ENCODE data around the gene VEZF1. TPM values are rescaled to one million over a fixed set of nuclear protein-coding genes. Genes with fewer than 3 reads are reported as not detected.

VEZF1 gene
- total RNA-seq, 1 donor from 2014 or later, result 73.2 TPM

DNA sequence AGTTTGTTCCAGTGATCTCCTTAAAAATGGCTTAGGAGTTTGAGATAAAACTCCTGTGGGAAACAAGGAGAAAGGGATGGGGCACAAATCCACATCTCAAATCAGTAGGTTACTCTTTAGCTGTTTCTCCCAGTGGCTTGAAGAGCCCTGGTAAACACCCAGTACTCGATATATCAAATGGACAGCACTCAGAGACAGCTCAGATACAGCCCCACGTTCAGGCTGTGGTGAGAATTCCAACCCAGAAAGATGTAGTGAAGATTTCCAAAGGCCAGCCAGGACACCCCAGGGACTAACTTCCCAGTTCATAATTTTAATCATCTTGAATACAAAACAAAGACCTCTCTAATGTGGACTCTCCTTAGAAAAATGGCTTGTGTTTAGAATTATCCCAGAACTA lies 6.4 kb upstream of the VEZF1 start:
- Mint-ChIP-seq H3K27me3 (no peaks in the 10 kb centered on the region), H3K36me3 (peaks cover 6% of the 10 kb centered on the region), H3K27ac (no peak overlapping the region), H3K9me3 (no peaks in the 10 kb centered on the region), H3K4me1 (ENCODE audit: unreplicated experiment) (peaks cover 46% of the 10 kb centered on the region), H3K4me3 (no peak overlapping the region)
- TF ChIP-seq, protein P1, sequence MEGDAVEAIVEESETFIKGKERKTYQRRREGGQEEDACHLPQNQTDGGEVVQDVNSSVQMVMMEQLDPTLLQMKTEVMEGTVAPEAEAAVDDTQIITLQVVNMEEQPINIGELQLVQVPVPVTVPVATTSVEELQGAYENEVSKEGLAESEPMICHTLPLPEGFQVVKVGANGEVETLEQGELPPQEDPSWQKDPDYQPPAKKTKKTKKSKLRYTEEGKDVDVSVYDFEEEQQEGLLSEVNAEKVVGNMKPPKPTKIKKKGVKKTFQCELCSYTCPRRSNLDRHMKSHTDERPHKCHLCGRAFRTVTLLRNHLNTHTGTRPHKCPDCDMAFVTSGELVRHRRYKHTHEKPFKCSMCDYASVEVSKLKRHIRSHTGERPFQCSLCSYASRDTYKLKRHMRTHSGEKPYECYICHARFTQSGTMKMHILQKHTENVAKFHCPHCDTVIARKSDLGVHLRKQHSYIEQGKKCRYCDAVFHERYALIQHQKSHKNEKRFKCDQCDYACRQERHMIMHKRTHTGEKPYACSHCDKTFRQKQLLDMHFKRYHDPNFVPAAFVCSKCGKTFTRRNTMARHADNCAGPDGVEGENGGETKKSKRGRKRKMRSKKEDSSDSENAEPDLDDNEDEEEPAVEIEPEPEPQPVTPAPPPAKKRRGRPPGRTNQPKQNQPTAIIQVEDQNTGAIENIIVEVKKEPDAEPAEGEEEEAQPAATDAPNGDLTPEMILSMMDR (conservative IDR thresholded peaks at IDR 0.05), result no peak
- no peak for DNase-seq (ENCODE audit: extremely low spot score, unreplicated experiment)

DNA sequence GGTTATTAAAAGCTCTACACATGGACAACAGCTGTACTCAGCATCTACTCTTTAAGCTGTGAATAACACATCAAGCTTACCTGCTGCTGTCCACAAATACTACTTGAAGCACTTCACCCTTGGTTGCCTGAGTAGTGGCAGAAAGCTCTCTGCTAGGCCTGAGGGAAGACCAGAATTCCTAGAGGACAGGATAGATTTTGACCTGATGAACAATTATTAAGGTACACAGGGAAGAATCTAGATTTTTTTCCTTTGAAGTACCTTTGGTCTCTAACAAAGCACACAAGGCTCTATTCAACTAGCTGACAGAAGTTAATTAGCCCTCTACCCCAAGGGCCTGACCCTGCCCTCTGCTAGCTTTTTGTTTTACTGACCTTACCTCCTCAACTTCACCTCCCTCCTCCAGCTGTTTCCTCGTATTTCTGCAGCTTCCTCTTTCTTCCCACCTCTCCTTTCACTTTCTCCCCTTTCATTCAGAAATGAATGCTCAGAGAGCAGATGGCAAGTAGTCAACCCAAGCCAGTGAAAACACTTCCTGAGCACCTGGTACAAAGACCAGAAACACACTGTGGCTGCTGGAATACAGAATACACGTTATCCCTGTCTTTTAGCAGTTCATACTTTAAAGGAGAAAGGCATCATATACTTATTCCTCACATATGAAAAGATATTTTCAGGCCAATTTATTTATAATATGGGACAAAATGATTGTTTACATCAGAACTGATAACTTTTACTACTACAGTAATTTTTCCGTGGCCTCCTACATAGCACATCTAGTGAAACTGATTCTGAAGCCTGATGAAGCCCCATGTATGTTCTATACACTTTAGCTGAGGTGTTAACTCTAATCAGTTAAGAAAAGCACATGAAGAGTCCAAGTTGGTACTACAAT lies 5.7 kb upstream of the VEZF1 start:
- Mint-ChIP-seq H3K36me3 (peaks cover 3% of the 10 kb centered on the region), H3K27ac (peak overlapping the region; percentile 44), H3K9me3 (no peaks in the 10 kb centered on the region), H3K4me3 (no peak overlapping the region), H3K4me1 (ENCODE audit: unreplicated experiment) (peaks cover 50% of the 10 kb centered on the region), H3K27me3 (peaks cover 1% of the 10 kb centered on the region)
- TF ChIP-seq, protein P1 (conservative IDR thresholded peaks at IDR 0.05), result no peak
- DNase-seq (ENCODE audit: extremely low spot score, unreplicated experiment), result no peak

DNA sequence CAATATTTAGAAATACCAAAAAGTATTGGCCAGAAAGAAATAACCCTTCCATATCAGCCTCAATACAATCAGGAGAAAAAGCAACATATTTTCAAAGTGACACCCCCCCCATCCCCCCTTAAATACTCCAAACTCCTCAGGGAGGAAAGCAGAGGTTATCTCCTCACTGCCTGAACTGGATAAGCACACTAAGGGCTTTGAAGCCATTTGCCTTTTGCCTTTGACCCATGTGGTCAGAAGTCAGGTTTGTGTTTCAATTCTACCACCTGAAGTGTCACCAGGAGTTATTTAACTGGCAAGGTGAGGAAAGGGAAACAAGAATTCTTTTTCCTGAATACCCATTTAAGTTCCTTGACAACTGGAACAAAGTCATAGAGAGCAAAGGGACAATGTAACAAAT lies 3.5 kb upstream of the VEZF1 start:
- peaks cover 3% of the 10 kb centered on the region for H3K36me3 Mint-ChIP-seq
- H3K9me3 Mint-ChIP-seq, result no peaks in the 10 kb centered on the region
- H3K27ac Mint-ChIP-seq, result no peak overlapping the region
- peaks cover 57% of the 10 kb centered on the region for H3K4me1 Mint-ChIP-seq (ENCODE audit: unreplicated experiment)
- no peak for DNase-seq (ENCODE audit: extremely low spot score, unreplicated experiment)
- no peak overlapping the region for H3K4me3 Mint-ChIP-seq
- TF ChIP-seq, protein P1 (conservative IDR thresholded peaks at IDR 0.05), result no peak
- peaks cover 3% of the 10 kb centered on the region for H3K27me3 Mint-ChIP-seq

DNA sequence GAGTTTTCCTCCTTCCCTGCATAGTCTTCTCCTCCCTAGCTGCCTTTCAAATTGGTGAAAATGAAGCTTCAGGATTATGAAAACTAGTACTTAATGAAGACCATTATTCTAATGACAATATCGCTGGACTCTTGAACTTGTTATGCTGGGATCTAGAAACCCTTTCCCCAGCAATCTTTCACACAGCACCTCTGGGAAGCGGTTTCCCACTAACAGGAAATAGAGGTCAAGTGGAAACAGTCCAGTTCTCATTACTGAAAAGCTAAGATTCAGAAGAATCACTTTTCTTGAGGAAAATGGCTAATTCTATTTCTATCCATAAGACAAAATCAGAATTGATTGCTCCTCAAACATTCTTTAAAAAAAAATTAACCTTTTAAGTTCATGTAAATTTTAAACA lies 2.0 kb upstream of the VEZF1 start:
- Mint-ChIP-seq H3K9me3 (no peaks in the 10 kb centered on the region), H3K4me1 (ENCODE audit: unreplicated experiment) (peaks cover 58% of the 10 kb centered on the region), H3K4me3 (peak overlapping the region; percentile 95), H3K27ac (peak overlapping the region; percentile 96), H3K36me3 (no peaks in the 10 kb centered on the region), H3K27me3 (peaks cover 3% of the 10 kb centered on the region)
- no peak for DNase-seq (ENCODE audit: extremely low spot score, unreplicated experiment)
- TF ChIP-seq, protein P1 (conservative IDR thresholded peaks at IDR 0.05), result no peak

DNA sequence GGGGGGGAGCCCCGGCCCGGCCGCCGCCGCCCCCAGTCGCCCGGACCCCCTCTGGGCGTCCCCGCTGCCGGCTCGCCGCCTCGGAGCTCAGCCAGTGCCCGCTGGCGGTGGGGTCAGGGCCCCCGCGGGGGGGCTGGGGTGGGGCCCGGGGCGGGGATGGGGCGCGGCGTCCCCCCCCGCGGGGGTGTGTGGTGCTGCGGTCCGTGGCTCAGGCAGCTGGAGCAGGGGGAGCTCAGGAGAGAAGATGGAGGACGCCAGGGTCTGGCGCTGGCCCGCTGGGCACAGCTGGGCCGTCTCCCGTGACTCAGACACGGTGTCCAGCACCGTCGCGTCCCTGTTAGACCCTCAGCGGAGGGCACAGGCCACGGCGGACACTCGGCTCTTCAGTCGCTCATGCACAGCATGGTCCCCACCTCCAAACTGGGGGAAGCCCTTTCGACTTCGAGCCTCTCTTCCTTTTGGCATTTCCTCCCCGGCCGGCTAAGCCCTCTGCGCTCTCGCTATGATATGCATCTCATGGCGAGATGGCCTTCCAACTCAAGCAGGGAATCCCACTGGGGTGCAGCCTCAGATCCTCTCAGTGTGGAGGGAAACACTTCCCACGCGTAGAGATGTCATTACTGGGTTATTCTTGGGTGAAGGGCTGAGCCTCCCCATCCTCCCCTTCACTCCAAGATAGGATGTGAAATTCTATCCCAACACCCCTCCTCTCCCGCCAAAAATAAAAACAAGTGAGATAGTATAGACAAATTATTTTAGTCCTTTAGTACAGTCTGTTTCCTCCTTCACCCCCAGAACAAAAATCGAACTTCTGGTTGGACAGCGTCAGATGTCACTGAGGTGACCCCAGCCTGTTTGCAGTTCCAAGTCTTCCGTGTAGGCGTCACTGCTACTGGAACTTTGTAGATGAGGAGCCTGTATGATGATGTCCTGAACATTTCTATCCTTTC lies 522 bp upstream of the VEZF1 start:
- Mint-ChIP-seq H3K27ac (peak overlapping the region; percentile 96), H3K4me3 (peak overlapping the region; percentile 95), H3K36me3 (peaks cover 6% of the 10 kb centered on the region), H3K9me3 (no peaks in the 10 kb centered on the region), H3K27me3 (peaks cover 3% of the 10 kb centered on the region), H3K4me1 (ENCODE audit: unreplicated experiment) (peaks cover 61% of the 10 kb centered on the region)
- TF ChIP-seq, protein P1 (conservative IDR thresholded peaks at IDR 0.05), result no peak
- no peak for DNase-seq (ENCODE audit: extremely low spot score, unreplicated experiment)

All from type B pancreatic cell (in vitro differentiated cells).